ENCODE measurements around the gene PTPRM.

- no peak for TF ChIP-seq EP300 (IDR thresholded peaks at IDR 0.05)
- no peak for TF ChIP-seq POLR2A (IDR thresholded peaks at IDR 0.05; ENCODE audit: low read depth)
- no peak for TF ChIP-seq CTCF (IDR thresholded peaks at IDR 0.05)
- TF ChIP-seq POLR2AphosphoS5 (IDR thresholded peaks at IDR 0.05), result no peak
Observed at GRCh38 chr18:8359076-8359475, 792.0 kb downstream of the PTPRM start.

Measured in esophagus muscularis mucosa (tissue), 4 donors.